Mucosa of descending colon (tissue), 3 donors: ENCODE data around the gene PHYH. TPM values are rescaled to one million over a fixed set of nuclear protein-coding genes. Genes with fewer than 3 reads are reported as not detected.

Experiments
- ATAC-seq: fragments of 200-7000 bp; cut with Tn5 transposase; one replicate; pipeline ENCODE4 v1.9.1; 2020; ENCODE audit warnings: mild to moderate bottlenecking, moderate library complexity
- DNase-seq, 3 donors: peaks; one replicate each; pipeline ENCODE4 v3.0.0-alpha.2; 2020
- H3K36me3 ChIP-seq: fragments of 200-600 bp; one replicate; pipeline ENCODE4 v1.8.0; 2021; ENCODE audit warnings: low read depth, mild to moderate bottlenecking
- H3K4me1 ChIP-seq: fragments of 200-600 bp; one replicate; pipeline ENCODE4 v1.8.0; 2021; ENCODE audit warnings: low read depth, mild to moderate bottlenecking
- H3K4me3 ChIP-seq: fragments of 200-600 bp; one replicate; pipeline ENCODE4 v1.8.0; 2021; ENCODE audit warnings: mild to moderate bottlenecking
- H3K9me3 ChIP-seq: fragments of 200-600 bp; one replicate; pipeline ENCODE4 v1.8.0; 2021; ENCODE audit warnings: mild to moderate bottlenecking
- intact Hi-C, 2 donors: fragments of 100-400 bp; cut with DNase I in 1 of 2; cut with micrococcal nuclease in 1 of 2; formaldehyde crosslinking; loops; one replicate each; pipeline versions ENCODE4 v1.11.0 to v1.11.1; 2022; cut with DNase I, micrococcal nuclease
- total RNA-seq, 3 donors: library from RNA; stranded (reverse); fragmentation: NEBNext Ultra II Directional in 2 of 3; extraction: Animal tissue kit (Norgen Biotek cat#: 25700) in 2 of 3; gene quantifications; one replicate each; pipeline versions ENCODE4 v1.2.1 to v1.2.4, GENCODE V29; 2021 to 2023
- TF ChIP-seq, protein P1 (sequence below): fragments of 200-600 bp; IDR thresholded peaks from one replicate; pipeline ENCODE4 v1.8.0; 2022; ENCODE audit warnings: antibody characterized with exemption, mild to moderate bottlenecking
- donor health status: DM: no; HTN: no; CAD: no; lungs with moderate emphysema.
- donor health status: DM: no; HTN: no; CAD: no.
- donor health status: DM: no; HTN: yes; CAD: no.

Gene PHYH
- total RNA-seq, 3 donors from 2014 or later: 33.8 to 64.2 (median 53.6) TPM

DNA sequence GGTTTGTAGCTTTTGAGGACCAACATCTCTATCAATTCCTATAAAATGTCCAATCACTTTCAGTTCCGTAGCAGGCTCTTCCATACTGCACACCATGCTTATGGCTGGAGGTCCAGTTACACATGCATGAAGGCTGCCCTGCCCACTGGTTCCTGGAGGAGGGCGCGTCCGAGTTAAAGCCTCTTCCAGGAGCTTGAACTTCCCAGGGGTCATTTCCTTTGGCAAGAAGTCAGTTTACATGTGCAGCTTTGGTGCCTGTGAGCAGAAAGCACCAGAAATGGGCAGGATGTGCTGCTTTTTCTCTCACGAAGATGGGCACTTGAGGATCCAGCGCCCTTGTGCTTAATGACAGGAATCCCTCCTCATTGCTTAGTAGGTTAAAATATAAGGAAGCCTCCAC, 17.6 kb upstream of the PHYH start:
- ATAC-seq (no peak), DNase-seq (no peak)
- no peak overlapping the region for H3K4me3 ChIP-seq
- TF ChIP-seq, protein P1, sequence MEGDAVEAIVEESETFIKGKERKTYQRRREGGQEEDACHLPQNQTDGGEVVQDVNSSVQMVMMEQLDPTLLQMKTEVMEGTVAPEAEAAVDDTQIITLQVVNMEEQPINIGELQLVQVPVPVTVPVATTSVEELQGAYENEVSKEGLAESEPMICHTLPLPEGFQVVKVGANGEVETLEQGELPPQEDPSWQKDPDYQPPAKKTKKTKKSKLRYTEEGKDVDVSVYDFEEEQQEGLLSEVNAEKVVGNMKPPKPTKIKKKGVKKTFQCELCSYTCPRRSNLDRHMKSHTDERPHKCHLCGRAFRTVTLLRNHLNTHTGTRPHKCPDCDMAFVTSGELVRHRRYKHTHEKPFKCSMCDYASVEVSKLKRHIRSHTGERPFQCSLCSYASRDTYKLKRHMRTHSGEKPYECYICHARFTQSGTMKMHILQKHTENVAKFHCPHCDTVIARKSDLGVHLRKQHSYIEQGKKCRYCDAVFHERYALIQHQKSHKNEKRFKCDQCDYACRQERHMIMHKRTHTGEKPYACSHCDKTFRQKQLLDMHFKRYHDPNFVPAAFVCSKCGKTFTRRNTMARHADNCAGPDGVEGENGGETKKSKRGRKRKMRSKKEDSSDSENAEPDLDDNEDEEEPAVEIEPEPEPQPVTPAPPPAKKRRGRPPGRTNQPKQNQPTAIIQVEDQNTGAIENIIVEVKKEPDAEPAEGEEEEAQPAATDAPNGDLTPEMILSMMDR: no peak
- no peaks in the 10 kb centered on the region for H3K4me1 ChIP-seq
- no peaks in the 10 kb centered on the region for H3K36me3 ChIP-seq
- intact Hi-C loops: no loop called here
- H3K9me3 ChIP-seq: no peaks in the 10 kb centered on the region

DNA sequence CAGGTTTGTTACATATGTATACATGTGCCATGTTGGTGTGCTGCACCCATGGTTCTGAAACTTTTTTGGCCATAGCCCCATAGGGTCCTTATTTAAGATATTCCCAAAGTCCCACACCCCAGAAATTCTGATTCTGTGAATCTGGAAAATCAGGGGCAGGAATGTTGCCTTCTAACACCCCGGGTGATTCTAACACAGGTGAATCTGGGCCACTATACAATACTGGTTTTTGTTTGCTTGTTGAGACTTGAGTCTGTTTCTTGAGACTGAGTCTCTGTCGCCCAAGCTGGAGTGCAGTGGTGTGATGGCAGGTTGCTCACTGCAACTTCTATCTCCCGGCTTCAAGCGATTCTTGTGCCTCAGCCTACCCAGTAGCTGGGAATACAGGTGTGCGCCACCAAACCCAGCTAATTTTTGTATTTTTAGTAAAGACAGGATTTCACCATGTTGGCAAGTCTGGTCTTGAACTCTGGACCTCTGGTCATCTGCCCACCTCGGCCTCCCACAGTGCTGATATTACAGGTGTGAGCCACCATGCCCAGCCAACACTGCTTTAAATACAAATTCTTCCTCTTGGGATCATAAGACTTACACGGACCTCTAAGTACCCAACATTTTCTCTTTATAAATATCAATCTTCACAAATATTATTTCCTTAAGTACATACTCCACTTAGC, 16.9 kb upstream of the PHYH start:
- Histone ChIP-seq H3K4me1 (no peaks in the 10 kb centered on the region), H3K36me3 (no peaks in the 10 kb centered on the region), H3K9me3 (no peaks in the 10 kb centered on the region), H3K4me3 (no peak overlapping the region)
- ATAC-seq (no peak), DNase-seq (no peak)
- intact Hi-C loops: no loop called here
- TF ChIP-seq, protein P1: no peak

DNA sequence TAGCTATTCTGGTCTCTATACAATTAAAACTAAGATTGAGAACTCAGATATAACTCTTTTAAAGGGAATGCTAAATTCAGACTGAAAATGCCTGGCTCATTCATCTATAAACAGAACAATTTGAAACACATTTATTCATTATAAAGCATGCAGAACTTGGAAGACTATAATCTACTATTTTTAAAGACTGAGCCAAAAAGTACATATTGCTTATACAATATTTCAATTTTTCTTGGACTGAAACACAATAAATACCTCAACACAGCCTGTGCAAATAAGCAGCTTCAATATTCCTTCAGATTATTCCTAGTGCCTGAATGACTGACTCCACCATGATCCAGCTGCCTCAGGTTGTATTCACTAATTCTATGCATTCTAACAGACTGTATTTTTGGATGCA, 15.5 kb upstream of the PHYH start:
- Histone ChIP-seq H3K36me3 (no peaks in the 10 kb centered on the region), H3K4me3 (no peak overlapping the region), H3K9me3 (no peaks in the 10 kb centered on the region), H3K4me1 (no peaks in the 10 kb centered on the region)
- intact Hi-C loops: no loop called here
- ATAC-seq (no peak), DNase-seq (no peak)
- TF ChIP-seq, protein P1: no peak

DNA sequence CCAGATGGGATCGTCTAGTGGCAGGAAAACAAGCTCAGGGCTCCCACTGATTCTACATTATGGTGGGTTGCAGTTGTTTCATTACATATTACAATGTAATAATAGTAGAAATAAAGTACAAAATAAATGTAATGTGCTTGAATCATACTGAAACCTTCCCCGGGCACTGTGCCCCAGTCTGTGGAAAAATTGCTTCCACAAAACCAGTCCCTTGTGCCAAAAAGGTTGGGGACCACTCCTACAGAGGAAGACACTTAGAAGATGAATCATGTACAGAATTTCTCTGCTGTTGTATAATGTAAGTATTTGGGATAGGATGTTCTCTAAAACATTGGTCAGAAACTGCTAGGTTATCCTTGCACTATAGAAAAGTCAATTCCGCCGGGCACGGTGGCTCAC, 11.3 kb upstream of the PHYH start:
- H3K9me3 ChIP-seq: no peaks in the 10 kb centered on the region
- H3K4me3 ChIP-seq: no peak overlapping the region
- H3K36me3 ChIP-seq: no peaks in the 10 kb centered on the region
- H3K4me1 ChIP-seq: no peaks in the 10 kb centered on the region
- DNase-seq (no peak), ATAC-seq (no peak)
- intact Hi-C loops: no loop called here
- TF ChIP-seq, protein P1: no peak

DNA sequence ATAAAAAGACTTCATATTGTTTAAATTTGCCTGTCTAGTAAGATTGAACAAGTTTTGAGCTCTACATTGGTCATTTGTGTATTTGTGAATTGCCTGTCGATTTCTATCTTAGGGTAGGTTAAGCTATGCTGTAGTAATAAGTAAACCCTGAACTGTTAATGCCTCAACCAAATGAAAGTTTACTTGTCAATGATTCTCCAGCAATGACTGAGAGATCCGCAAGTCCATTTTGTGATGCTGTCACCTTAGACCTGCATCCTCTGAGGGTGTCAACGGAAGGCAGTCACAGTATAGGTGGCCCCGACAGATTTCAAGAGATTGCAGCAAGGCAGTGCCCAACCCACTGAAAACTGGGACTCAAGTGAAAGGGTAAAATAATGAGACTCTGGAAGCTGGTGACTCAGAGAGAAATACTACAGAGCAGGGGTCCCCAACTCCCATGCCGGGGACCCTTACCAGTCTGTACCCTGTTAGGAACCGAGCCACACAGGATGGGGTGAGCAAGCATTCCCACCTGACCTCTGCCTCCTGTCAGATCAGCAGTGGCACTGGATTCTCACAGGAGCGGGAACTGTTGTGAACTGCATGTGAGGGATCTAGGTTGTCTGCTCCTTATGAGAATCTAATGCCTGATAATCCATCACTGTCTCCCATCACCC, 10.8 kb upstream of the PHYH start:
- no peak for DNase-seq
- H3K9me3 ChIP-seq: no peaks in the 10 kb centered on the region
- TF ChIP-seq, protein P1: no peak
- no peak overlapping the region for H3K4me3 ChIP-seq
- intact Hi-C loops: no loop called here
- H3K4me1 ChIP-seq: no peaks in the 10 kb centered on the region
- no peaks in the 10 kb centered on the region for H3K36me3 ChIP-seq
- ATAC-seq: no peak
